HepG2 (cell line): ENCODE results near the gene TK2.
"Not testable (repeated sequence)": the region's sequence is repeated elsewhere in the genome, so short reads cannot be mapped to it uniquely, and the experiment has no call there.

Experiments
- NR3C1 ChIP-seq: sonication (generic); formaldehyde crosslinking; IDR thresholded peaks from 2 replicates; pipeline ENCODE4 v1.4.0; 2020; ENCODE audit warnings: missing genetic modification reagents
- ZNF331 ChIP-seq: sonication (generic); formaldehyde crosslinking; IDR thresholded peaks from 2 replicates; pipeline ENCODE4 v1.4.0; 2020; ENCODE audit warnings: missing genetic modification reagents
- ZNF33B ChIP-seq: sonication (generic); formaldehyde crosslinking; IDR thresholded peaks from 2 replicates; pipeline ENCODE4 v1.5.1; 2020; ENCODE audit warnings: mild to moderate bottlenecking, missing genetic modification reagents
- ZNF792 ChIP-seq: IDR thresholded peaks from 2 replicates; pipeline ENCODE4 v1.6.1; 2016
- TF ChIP-seq, protein P1 (sequence below), 2 experiments: sonication (generic) in 1 of 2; formaldehyde crosslinking in 1 of 2; IDR thresholded peaks; 2 replicates each; pipeline versions ENCODE4 v1.4.0 to v1.6.1; 2018 to 2020; ENCODE audit warnings: missing genetic modification reagents in 2 of 2, borderline replicate concordance in 1 of 2, low read depth in 1 of 2, mild to moderate bottlenecking in 1 of 2, missing biosample characterization in 1 of 2

GRCh38 chr16:66496226-66496625 lies 53.7 kb downstream of the TK2 start:
- TF ChIP-seq ZNF331, ZNF33B, NR3C1, ZNF792 (CRISPR knock-in tag): not testable (repeated sequence)
- TF ChIP-seq, protein P1, sequence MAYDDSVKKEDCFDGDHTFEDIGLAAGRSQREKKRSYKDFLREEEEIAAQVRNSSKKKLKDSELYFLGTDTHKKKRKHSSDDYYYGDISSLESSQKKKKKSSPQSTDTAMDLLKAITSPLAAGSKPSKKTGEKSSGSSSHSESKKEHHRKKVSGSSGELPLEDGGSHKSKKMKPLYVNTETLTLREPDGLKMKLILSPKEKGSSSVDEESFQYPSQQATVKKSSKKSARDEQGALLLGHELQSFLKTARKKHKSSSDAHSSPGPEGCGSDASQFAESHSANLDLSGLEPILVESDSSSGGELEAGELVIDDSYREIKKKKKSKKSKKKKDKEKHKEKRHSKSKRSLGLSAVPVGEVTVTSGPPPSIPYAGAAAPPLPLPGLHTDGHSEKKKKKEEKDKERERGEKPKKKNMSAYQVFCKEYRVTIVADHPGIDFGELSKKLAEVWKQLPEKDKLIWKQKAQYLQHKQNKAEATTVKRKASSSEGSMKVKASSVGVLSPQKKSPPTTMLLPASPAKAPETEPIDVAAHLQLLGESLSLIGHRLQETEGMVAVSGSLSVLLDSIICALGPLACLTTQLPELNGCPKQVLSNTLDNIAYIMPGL (CRISPR knock-in tag; IDR thresholded peaks at IDR 0.05; ENCODE audit: borderline replicate concordance in 1 of 2, low read depth in 1 of 2), result not testable (repeated sequence)
